Suprapubic skin (tissue), 4 donors: Measurements from ENCODE around the gene UGGT2.

Experiments used
- CTCF ChIP-seq, 2 donors: fragments of 200-600 bp in 1 of 2; fragments of 450-650 bp in 1 of 2; sonication (generic) in 1 of 2; IDR thresholded peaks; one replicate each; pipeline ENCODE4 v1.5.1; 2016 to 2019; ENCODE audit warnings: antibody characterized with exemption in 2 of 2, mild to moderate bottlenecking in 1 of 2, moderate library complexity in 1 of 2
- EP300 ChIP-seq: sonication (generic); formaldehyde crosslinking; IDR thresholded peaks from one replicate; pipeline ENCODE4 v1.6.1; 2017; ENCODE audit warnings: antibody characterized with exemption
- POLR2A ChIP-seq, 2 donors: fragments of 450-650 bp; IDR thresholded peaks; one replicate each; pipeline ENCODE4 v1.6.1; 2017; ENCODE audit warnings: antibody characterized with exemption in 2 of 2, mild to moderate bottlenecking in 2 of 2, moderate library complexity in 2 of 2
- POLR2AphosphoS5 ChIP-seq, 3 donors: sonication (generic); formaldehyde crosslinking; IDR thresholded peaks; one replicate each; pipeline ENCODE4 v1.6.1; 2017; ENCODE audit warnings: antibody characterized with exemption in 3 of 3

GRCh38 chr13:96090240-96091101 lies 37.3 kb upstream of the UGGT2 start:
- TF ChIP-seq CTCF (IDR thresholded peaks at IDR 0.05) = no peak
- TF ChIP-seq EP300 = no peak
- TF ChIP-seq POLR2A (IDR thresholded peaks at IDR 0.05) = no peak
- no peak for TF ChIP-seq POLR2AphosphoS5 (IDR thresholded peaks at IDR 0.05)
